GM19328 (cell line): ENCODE results near the gene ALG9.

ENCODE experiments used
- ATAC-seq: cut with Tn5 transposase; IDR thresholded peaks from one replicate; pipeline ENCODE4 v1.9.1; 2021; ENCODE audit warnings: mild to moderate bottlenecking, moderate library complexity; ENCODE audit not compliant: unreplicated experiment

ALG9 gene

DNA sequence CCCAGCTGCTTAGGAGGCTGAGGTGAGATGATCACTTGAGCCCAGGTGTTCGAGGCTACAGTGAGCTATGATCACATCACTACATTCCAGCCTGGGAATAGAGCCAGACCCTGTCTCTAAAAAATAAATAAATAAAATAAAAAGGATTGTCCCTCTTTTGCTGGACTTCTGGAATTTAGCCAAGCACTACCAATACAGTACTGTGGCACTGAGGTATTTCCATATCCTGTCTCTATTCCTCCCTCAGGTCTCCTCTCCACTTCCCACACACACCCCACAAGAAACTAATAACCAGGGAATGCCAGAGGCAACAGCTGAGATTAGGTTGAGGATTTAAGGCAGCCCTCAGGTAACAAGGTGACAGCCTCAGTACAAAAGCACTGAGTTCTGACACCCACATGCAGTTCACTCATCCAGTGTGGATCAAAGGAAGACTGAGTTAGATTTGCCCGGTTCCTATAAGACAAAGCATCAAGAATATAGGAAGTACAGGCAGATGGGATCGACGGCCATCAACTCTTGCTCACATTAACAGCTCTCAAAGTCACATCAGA lies 100.7 kb downstream of the ALG9 start:
- no peak for ATAC-seq

DNA sequence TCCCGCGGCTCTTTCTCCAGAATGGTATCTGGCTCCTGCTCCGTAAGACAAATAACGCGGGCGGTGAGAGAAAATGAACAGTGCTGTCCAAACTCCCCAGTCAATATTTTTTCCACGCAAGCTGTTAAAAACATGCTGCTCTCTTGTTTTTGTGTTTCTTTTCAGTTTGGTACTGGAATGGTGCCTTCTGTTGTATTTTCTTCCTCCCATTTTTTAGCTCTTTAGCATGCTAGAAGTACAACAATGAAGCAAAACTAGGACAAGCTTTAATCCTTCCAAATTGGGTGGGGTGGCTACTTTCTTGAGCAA lies 104.6 kb downstream of the ALG9 start:
- ATAC-seq, result no peak

DNA sequence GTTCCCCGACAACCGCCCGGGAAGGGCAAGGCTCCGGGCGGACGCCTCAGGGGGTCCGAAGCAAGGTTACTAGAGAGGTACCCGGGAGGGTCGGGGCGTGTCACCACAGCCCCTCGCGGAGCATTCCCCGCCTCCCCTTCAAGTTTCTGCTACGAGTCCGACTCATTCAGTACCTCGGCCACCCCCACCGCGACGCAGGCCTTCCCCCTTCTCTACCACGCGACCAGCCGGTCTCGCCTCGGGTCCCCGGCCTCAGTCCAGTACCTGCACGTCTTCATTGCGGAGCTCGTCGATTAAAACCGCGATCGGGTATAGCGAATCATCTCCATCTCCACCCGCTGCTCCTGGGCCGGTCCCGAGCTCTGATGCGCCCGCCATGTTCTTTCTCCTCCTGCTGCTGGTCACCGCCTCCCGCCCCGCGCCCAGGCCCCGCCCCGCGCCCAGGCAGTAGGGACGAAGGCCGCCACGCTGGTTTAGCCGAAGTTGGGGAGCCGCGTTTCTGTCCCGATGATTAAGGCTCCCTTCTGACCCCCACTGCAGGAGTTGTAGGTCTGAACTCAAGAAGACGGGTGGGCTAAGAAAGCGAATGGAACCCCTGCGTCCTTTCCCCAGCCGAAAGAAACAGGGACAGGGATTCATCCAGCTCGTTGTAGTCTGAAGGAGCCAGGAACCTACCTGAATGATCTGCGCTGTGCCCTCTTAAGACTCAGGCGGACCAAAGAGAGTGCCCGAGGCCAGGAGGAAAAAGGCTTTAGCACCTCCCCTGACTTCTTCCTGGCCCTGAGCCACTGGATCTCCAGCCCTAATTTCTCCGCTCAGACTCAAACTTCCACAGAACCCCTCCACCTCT lies 105.2 kb downstream of the ALG9 start, which contains the start of gene PPP2R1B:
Gene PPP2R1B, minus strand, starts transcription at position 406 of the 850 bp plus-strand sequence. Its CDS starts 28 bp downstream, at position 378.
- peak; percentile 90 for ATAC-seq

DNA sequence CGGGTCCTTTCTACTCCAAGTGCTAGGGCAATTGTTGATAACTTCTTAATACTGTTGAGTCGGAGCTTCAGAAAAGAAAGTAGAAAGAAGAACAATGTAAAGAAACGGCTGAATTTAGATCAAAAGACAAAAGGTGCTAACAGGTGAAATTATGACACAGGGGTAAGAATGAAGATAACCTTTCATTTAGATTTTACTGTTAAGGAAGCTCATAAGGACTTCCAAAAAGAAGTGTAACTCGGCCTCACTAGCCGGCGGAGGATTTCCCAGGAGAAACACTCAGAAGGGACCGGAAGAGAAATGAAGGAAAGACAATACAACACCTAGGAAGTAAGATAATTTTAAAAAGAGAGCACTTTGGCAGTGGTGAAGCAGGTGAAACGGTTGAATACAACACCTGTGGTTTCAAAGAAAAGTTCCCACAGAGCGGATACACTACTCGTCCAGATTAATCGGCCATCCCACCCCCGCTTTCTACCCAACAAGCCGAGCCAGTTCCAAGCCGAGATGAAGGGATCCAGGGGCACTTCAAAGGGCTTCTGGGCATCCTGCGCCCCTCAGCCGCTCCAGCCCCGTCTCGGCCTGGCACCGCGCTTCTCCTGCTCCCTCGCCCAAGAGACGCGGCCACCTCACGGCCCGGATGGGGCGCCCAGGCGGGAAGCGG lies 105.9 kb downstream of the ALG9 start:
- peak; percentile 28 for ATAC-seq

DNA sequence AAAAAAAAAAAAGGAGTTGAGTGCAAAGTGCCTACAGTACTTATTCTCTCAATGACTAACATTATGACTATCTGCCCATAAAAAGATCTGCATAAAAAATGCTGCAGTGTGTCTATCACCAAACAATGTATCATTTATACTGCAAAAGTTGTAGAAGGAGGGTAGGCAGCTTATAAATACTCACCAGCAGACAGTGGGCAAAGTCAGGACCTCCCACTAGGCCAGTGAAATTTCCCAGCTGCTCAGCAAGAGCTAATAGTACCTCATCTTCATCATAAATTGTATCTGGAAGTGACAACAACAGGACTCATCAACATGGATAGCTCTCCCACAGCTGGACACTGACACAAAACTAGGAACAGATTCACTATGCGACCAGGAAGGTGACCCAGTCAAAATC lies 106.8 kb downstream of the ALG9 start:
- ATAC-seq, result no peak

DNA sequence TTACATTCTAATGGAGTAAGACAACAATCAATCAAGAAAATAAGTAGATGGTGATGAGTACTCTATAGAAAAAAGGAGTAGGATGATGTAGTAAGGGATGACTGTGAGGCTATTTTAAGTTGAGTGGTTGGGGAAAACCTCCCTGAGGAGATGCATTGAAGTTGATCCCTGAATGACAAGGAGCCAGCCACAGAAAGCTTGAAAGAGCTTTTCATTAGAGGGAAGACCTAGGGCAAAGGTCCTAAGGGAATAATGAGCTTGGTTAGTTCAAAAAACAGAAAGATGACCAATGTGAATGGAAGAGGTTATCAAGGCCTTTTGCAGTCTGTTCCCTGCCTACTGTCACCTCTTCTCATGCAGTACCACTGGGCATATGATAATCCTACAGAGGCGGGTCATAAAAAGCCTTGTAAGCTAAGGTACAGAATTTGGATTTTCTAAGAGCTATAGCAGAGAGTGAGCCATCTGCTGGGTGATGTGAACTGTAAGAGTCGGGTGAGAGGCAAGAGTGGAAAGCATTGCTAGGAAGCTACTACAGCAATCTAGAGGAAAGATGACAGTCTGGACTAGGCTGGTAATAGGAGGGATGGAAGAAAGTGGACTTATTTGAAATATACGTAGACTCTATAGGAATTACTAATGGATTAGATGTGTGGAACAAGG lies 108.3 kb downstream of the ALG9 start:
- no peak for ATAC-seq

GRCh38 chr11:111762526-111762925 lies 108.9 kb downstream of the ALG9 start:
- no peak for ATAC-seq

DNA sequence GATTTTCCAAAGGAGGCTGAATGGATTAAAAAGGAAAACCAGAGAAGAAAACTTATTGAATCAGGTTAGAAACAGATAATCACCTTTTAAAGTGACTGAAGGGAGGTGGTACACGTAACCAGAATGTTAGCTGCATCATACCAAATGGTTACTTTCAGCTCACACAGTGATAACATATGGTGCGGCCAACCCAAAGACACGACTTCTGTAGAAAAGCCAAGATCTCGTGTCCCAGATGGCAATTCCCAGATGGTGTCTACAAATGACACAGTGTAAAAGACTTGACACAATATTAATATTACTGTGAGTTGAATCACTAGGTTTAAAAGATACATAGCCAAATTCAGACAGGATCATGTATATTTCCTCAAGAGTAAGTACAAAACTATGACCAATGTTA lies 110.3 kb downstream of the ALG9 start:
- no peak for ATAC-seq

- no peak for ATAC-seq
Measured at GRCh38 chr11:111759778-111760407, 111.5 kb downstream of the ALG9 start.

DNA sequence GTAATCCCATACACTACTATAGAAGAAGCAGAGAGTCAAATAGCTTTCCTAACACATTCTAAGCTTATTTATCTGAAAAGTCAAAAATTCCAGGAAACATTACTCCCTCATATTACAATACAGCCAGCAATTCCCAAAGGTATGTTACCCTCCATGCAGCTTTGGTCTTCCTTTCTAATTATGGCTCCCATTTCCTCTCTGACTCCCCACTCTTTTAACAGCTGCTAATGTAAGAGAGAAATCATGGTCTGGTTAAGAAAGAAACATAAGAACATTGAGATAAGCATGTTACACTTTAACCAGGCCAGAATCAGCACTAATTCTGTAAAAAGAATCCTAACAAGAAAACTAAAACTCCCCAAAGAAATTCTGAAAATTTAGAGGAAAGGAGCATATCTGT lies 112.0 kb downstream of the ALG9 start:
- no peak for ATAC-seq

DNA sequence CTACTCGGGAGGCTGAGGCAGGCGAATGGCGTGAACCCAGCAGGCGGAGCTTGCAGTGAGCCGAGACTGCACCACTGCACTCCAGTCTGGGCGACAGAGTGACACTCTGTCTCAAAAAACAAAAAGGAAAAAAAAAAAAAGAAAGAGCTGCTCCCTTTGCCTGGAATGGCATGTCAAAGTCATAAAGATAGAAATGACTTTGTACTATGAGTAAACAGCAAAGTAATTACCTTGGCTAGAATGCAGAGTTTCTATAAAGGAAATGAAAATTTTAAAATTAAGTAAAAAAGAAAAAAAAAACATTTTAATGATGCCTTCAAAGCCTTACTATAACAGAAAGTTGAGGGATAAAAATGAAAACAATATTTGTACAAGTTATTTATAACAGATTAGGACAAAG lies 115.3 kb downstream of the ALG9 start:
- no peak for ATAC-seq

GRCh38 chr11:111749646-111750045 lies 121.7 kb downstream of the ALG9 start:
- ATAC-seq, result no peak

- no peak for ATAC-seq
Measured at GRCh38 chr11:111748035-111748804, 123.2 kb downstream of the ALG9 start.

DNA sequence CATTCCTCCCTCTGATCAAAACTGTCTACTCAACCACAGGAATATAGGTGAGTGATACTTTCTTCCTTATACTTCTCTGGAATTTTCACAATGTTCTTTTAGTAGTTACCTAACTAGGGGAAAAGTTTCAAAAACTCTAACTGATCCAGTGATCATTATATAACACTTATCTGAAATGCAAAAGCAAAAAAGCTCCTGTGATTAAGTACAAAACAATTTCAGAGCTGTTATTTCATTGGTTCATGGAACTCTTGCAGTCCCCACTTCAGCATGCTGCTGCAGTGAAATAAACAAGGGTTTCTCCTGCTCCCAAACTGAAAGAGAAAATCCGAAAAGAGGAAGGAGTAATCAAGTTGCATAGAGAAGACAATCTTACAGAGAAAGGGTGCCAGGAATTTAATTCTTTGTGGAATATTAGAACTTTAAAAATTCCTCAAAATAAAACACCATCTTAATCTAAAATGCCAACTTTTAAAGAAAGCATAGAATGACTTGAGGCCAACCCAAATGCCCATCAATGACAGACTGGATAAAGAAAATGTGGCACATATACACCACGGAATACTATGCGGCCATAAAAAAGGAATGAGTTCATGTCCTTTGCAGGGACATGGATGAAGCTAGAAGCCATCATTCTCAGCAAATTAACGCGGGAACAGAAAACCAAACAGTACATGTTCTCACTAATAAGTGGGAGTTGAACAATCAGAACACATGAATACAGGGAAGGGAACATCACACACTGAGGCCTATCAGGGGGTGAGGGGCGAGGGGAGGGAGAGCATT lies 125.5 kb downstream of the ALG9 start:
- ATAC-seq, result no peak

GRCh38 chr11:111743700-111744099 lies 127.7 kb downstream of the ALG9 start:
- no peak for ATAC-seq

DNA sequence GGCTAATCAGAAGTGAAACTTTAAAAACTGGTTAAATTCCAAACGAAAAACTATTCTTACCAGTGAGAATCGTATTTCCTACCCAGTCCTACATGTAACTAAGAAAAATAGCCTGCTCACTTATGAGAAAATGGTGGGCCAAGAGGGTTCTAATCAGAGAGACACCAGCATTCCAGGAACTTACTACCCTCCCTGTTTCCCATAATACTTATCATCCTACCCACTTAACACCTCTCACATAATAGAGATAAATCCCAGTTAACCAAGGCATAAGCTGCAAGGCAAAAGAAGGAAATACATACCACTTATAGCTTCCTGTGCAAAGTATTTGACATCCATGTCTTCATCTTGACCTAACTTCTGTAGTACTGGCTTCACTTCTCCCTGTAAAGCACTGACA lies 129.6 kb downstream of the ALG9 start:
- no peak for ATAC-seq

- no peak for ATAC-seq
Measured at GRCh38 chr11:111739299-111739698, 132.1 kb downstream of the ALG9 start.

GRCh38 chr11:111737444-111738210 lies 133.8 kb downstream of the ALG9 start:
- no peak for ATAC-seq
